EH (cell line): ENCODE results near the gene FER1L5.

Experiments used
- DNase-seq: peaks from one replicate; pipeline ENCODE4 v3.0.0-alpha.2; 2015; ENCODE audit warnings: low read depth

FER1L5 gene

GRCh38 chr2:96698221-96698861 is 55.8 kb downstream of the FER1L5 start:
- no peak for DNase-seq

GRCh38 chr2:96699021-96699420 is 56.5 kb downstream of the FER1L5 start:
- no peak for DNase-seq

DNA sequence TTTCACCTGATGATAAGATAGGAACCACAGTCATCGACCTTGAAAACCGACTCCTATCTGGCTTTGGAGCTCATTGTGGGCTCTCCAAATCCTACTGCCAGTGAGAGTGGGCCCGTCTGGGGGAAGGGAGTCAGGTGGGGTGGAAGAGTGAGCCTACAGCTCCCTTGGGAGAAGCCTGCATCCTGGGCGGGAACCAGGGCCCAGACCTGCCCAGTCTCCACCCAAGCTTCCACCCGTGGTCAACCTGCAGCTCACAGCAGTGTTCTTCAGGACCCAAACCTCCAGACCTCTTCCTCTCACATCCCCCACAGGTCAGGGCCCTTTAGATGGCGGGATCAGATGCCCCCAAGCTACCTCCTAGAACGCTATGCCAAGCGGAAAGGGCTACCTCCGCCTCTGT is 57.1 kb downstream of the FER1L5 start:
- DNase-seq = no peak

GRCh38 chr2:96700086-96700485 is 57.5 kb downstream of the FER1L5 start:
- no peak for DNase-seq

GRCh38 chr2:96701636-96702035 is 59.1 kb downstream of the FER1L5 start:
- no peak for DNase-seq

- no peak for DNase-seq
Observed at GRCh38 chr2:96702098-96702785, 59.7 kb downstream of the FER1L5 start.

DNA sequence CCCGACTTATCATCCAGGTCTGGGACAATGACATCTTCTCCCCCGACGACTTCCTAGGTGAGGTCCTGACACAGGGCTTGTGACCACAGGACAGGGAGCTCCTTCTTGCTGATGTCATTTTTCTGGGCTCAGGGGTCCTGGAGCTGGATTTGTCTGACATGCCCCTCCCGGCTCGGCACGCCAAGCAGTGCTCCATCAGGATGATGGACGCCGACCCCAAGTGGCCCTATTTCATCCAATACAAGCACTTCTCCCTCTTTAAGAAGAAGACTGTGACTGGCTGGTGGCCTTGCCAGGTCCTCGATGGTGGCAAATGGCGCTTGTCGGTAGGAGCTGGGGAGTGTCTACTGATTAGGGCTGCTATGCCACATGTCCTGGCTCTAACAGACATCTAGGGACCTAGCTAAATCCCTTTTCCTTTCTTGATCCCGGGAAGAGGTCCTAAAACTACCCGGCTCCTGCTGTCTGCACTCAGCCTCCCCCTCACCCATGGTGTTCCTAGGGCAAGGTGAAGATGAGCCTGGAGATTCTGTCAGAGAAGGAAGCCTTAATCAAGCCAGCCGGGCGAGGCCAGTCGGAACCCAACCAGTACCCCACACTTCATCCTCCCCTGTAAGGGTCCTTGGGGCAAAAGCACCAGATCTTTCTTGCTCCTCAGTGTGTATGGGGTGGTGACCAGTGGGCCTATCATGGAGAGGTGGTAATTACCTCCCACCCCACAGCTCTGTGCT is 60.6 kb downstream of the FER1L5 start:
- no peak for DNase-seq

DNA sequence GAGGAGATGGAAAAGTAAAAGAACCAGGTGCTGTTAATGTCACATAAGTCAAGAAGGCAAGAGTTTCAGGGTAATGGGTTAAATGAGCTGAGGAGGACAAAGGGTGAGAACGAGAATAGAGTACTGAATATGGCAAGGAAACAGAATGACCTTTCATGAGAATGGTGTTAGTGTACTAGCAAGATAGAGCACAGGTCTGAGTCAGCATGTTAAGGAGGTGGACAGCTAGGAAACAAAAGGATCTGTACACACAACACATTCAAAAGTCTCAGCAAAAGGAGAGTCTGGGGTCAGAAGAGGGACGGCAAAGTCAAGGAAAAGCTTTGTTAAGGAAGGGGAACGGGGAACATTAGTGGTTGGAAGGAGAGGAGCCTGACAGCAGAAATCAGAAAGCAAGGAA is 68.4 kb downstream of the FER1L5 start:
- no peak for DNase-seq

DNA sequence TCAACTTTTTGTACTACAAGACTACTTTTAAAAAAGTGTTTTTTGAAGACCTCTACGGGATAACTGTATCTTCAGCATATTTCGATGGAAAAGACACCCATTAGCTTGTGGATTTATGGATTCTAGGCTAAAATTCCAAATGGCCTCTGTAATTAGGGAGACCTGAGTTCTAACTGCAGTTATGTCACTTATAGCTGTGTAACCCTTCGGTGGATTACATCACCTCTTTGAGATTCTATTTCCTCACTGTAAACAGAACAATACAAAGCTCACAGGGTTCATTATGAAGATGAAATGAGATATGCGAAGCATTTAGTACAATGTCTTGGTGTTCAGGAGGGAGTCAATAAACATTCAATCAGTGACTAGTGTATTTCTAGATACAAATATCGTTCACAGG is 73.1 kb downstream of the FER1L5 start:
- DNase-seq = no peak

DNA sequence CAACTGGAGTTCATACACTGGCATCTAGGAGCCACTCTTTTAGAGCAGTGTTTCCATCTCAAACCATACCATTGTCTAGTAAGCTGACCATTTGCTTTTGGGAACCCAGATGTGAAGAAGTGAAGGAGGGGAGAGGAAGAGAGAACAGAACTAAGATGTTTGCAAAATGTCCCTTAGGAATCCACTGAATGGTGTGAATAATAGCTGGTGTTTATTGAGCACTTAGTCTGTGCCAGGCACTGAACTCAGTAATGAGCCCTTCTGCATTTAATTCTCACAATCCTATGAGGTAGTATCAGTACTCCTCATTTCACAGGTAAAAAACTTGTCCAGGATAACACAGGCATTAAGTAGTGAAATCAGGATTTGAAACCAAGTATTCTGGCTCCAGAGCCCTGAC is 73.8 kb downstream of the FER1L5 start:
- DNase-seq = no peak

DNA sequence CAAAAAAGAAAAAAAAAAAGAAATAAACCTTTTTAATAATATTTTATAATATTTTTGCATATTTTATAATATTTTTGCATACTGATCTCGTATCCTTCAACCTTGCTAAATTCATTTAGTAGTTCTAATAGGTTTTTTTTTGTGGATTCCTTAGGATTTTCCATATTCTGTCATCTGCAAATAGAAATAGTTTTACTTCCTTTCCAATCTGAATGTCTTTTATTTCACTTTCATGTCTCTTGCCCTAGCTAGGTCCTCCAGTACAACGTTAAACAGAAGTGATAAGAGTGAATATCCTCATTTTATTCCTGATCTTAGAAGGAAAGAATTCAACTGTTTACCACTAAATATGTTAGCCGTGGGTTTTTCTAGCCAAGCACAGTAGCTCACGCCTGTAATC is 83.6 kb downstream of the FER1L5 start:
- no peak for DNase-seq

DNA sequence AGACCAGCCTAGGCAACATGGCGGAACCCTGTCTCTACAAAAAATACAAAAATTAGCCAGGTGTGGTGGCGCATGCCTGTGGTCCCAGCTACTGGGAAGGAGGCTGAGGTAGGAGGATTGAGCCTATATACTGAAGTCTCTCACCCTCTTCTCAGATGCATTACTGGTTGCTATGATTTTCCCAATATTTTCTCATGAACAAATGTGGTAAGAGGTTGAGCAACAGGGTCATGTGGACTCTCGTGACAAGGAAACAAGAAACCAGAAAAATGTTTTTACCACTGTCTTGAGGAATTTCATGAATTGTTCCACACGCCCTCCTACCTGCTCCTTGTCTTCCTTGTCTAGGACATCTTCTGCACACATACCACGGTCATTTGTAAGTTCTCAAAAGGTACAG is 84.9 kb downstream of the FER1L5 start:
- DNase-seq = no peak

DNA sequence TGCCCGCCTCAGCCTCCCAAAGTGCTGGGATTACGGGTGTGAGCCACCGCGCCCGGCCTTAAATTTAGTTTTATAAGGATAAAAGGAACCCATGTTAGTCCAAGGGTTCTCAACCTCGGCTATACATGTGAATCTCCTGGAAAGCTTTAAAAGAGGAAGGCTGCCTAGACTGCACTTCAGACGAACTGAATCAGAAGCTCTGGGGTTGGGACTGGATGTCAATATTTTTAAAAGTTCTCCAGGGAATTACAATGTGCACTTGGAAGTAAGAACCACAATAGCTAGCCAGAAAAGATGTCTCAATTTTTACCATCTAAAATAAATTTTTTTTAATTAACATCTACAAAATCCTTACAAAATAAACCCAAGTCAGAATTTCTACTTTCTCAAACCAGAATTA is 87.2 kb downstream of the FER1L5 start:
- no peak for DNase-seq

DNA sequence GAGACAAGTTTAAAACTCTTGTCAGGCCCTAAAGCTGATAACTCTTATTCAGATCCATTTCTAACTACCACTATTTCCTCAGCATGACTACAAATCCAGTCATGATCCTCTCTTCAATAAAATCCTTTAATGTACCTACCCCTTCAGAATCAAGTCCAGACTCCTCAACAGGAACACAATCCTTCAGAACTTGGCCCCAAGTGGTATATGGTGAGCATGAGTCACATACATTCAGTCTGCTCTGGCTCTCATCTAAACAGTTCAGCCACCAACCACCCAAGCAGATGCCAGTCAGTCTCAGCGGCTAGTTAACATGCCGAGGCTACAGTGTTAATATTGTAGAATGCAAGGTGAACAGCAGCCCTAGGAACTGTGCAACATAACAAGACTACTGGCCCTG is 87.6 kb downstream of the FER1L5 start:
- DNase-seq = peak; percentile 8

DNA sequence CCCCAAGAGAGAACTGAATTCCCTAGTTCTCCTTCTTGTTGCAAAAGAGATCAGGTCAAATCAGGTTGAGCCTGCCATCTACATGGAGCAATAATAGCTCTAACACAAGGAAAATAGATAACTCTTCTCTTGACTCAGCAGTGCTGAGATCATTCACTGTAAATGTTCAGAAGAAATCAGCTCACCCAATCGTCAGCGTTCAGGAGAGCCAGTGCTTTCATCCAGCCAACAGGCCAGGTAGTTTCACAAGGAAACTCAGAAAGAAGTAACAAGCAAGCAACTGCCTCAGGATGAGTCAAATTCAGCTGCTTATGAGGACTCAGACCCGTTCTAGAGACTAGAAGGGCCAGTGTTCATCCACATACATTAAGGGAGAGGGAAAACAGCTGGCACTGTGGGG is 91.4 kb downstream of the FER1L5 start:
- DNase-seq = no peak

- DNase-seq = no peak
Observed at GRCh38 chr2:96734880-96735583, 92.5 kb downstream of the FER1L5 start.

DNA sequence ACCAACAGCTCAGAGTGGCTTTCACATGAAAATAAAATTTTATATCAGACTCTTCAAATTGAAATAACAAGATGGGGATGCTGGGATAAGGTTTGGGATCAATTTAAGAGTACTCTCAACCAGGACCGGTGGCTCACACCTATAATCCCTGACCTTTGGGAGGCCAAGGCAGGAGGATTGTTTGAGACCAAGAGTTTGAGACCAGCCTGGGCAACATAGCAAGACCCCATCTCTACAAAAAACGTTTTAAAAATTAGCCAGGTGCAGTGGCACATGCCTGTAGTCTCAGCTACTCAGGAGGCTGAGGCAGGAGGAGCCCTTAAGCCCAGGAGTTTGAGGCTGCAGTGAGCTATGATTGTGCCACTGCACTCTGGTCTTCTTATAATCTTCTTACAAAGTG is 94.7 kb downstream of the FER1L5 start:
- no peak for DNase-seq

- no peak for DNase-seq
Observed at GRCh38 chr2:96737831-96738230, 95.3 kb downstream of the FER1L5 start.

DNA sequence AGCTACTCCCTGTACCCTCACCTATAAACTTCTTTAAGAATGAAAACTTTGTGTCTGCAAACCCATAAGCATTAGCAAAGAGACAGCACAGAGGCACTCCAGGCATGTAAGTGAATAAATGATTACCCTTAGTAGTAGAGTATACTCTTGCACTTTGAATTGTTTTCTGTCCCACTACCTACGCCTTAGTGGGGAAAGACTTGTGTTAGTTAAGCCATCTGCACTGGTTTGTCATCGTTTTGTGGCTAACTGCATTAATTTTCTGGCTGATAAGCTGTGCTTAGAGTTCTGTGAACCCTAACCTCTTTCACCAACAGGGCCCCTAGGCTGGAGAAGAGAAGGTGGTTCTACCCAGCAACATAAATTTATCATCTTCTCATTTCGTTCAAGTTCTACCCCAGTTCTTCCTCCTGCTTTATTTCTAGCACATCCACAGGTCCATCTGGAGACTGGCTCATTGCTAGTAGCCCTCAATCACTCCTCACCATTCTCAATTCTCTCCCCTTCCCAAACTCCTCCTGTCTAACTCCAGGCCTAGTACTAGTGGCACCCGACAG is 96.6 kb downstream of the FER1L5 start:
- DNase-seq = peak; percentile 14

DNA sequence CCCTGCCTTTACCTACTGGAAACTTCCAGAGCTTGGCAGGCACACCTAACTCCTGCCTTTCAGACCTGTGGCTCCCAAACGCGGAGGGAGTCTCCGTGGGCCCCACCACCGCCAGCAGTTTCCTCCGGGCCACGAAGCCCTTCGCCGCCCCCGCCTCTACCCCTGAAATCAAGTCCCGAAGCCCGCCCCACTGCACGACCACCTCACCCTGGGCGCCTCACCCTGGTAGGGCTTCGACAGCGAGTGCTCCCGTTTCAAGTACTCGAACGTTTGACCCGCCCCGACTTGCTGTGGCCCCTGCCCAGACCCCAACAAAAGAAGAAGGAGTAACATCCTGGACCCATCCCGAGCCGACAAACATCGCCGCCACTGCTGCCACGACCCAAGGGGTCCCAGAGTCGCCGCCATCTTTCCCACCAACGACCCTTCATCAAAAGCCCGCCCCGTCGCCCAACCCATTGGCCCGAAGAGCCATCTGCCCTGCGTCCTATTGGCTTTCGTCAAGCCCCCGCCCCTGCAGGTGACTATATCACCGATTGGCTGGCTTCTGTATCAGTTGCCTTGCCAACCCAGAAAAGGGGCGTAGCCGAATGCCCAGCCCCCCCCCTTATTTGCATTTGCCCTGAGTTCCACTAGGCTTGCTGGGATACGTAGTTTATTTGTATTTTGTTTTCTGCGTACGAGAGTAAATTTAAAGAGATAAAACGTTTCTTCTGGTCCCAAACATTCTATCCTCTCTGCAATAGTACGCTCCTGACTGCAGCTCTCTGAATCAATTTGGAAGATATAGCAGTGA is 97.3 kb downstream of the FER1L5 start, which contains the start of gene LMAN2L:
TSS of gene LMAN2L (minus strand) at position 432 of the 796 bp plus-strand sequence. CDS start at position 408, 24 bp downstream.
- DNase-seq = peak; percentile 98

GRCh38 chr2:96747061-96747617 is 104.6 kb downstream of the FER1L5 start:
- peak; percentile 74 for DNase-seq
